Kidney epithelial cell (primary cell): ENCODE measurements around the gene TAS2R13. TPM values are rescaled to one million over a fixed set of nuclear protein-coding genes. Genes with fewer than 3 reads are reported as not detected.
A peak's percentile ranks its signal among the peaks of the same experiment; 100 is the strongest.

ENCODE experiments used
- DNase-seq: peaks from one replicate; pipeline ENCODE4 v3.0.0-alpha.2; 2010; ENCODE audit warnings: low read depth
- H3K27me3 ChIP-seq: 2 replicates; pipeline ENCODE4 v1.6.0; 2011; ENCODE audit warnings: low read length; ENCODE audit not compliant: control insufficient read depth, insufficient read depth
- H3K36me3 ChIP-seq: 2 replicates; pipeline ENCODE4 v1.5.1; 2011; ENCODE audit warnings: low read length; ENCODE audit not compliant: control insufficient read depth, insufficient read depth
- H3K4me3 ChIP-seq: 2 replicates; pipeline ENCODE4 v1.5.1; 2011; ENCODE audit warnings: low read depth, mild to moderate bottlenecking, control low read depth, low read length
- total RNA-seq: library from RNA; depleted of rRNA; stranded (reverse); fragments of >200 nt; gene quantifications from 2 replicates; pipeline ENCODE4 v1.2.3, GENCODE V29; 2015
- TF ChIP-seq, protein P1 (sequence below): IDR thresholded peaks from 2 replicates; pipeline ENCODE4 v1.5.1; 2011; ENCODE audit warnings: mild to moderate bottlenecking, moderate library complexity, low read length, control low read depth, inconsistent platforms; ENCODE audit not compliant: insufficient read depth, poor library complexity, severe bottlenecking

TAS2R13 gene
- total RNA-seq, 1 donor from 2014 or later: 0.21 TPM

- Histone ChIP-seq H3K4me3 (no peak overlapping the region), H3K27me3 (no peaks in the 10 kb centered on the region), H3K36me3 (no peaks in the 10 kb centered on the region)
- DNase-seq: no peak
- TF ChIP-seq, protein P1, sequence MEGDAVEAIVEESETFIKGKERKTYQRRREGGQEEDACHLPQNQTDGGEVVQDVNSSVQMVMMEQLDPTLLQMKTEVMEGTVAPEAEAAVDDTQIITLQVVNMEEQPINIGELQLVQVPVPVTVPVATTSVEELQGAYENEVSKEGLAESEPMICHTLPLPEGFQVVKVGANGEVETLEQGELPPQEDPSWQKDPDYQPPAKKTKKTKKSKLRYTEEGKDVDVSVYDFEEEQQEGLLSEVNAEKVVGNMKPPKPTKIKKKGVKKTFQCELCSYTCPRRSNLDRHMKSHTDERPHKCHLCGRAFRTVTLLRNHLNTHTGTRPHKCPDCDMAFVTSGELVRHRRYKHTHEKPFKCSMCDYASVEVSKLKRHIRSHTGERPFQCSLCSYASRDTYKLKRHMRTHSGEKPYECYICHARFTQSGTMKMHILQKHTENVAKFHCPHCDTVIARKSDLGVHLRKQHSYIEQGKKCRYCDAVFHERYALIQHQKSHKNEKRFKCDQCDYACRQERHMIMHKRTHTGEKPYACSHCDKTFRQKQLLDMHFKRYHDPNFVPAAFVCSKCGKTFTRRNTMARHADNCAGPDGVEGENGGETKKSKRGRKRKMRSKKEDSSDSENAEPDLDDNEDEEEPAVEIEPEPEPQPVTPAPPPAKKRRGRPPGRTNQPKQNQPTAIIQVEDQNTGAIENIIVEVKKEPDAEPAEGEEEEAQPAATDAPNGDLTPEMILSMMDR: no peak
These were observed 12.5 kb downstream of the TAS2R13 start for GRCh38 chr12:10896854-10897253.

DNA sequence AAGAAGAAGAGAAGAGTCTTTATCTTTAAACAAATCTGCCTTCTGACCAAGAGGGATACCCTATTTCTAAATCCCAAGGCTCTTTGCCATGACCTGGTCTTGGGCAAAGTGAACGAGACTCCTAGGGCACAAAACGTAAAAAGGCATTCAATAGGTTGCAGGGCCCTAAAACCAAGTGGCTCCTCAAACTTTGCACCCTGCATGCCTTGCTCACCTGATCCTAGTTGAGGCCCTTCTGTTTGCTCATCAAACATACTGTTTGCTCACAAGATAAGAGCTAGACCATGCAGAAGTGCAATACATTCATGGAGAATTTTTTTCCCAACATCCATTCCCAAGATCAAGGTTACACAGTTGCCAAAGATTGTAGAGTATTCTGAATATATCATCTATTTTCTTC is 17.4 kb downstream of the TAS2R13 start:
- Histone ChIP-seq H3K4me3 (no peak overlapping the region), H3K27me3 (no peaks in the 10 kb centered on the region), H3K36me3 (no peaks in the 10 kb centered on the region)
- DNase-seq: no peak
- TF ChIP-seq, protein P1: no peak

GRCh38 chr12:10889226-10889625 is 20.1 kb downstream of the TAS2R13 start:
- DNase-seq: no peak
- TF ChIP-seq, protein P1: no peak
- Histone ChIP-seq H3K27me3 (no peaks in the 10 kb centered on the region), H3K36me3 (no peaks in the 10 kb centered on the region), H3K4me3 (no peak overlapping the region)

DNA sequence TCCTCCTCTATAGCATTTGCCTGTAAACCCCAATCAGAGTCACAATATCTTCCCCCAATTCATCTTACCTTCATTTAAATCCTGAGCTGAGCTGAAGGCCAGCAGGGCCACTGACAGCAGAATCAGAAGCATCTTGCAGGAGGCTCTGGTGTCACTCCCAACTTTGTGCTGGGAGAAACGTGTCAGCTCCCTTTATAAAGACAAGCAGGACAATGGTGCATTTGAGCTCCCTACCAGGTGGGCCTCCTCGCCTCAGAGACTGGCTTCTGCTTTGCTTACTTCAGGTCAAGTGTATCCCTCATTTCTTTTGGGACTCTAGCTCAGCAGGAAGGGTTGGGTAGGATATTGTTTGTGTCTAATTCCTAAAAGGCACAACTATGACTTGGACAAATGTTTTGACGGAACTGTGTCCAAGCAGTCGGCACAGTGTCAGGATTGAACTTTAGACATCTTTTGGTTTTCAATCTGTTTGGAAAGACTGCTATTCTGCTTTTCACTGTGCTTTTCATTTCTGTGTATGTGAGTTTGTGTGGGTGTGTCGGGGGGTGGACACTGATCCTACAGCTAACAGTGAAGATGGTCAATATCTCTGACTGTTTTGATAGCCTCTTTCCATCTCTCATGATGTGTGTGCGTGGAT is 25.2 kb downstream of the TAS2R13 start, which contains the start of gene PRH1:
Gene PRH1, minus strand, starts transcription at position 170 of the 640 bp plus-strand sequence. Its CDS starts 38 bp downstream, at position 132.
- no peaks in the 10 kb centered on the region for H3K27me3 ChIP-seq
- H3K36me3 ChIP-seq: no peaks in the 10 kb centered on the region
- no peak within 1 kb of the TSS for H3K4me3 ChIP-seq
- no peak for DNase-seq
- TF ChIP-seq, protein P1: no peak

DNA sequence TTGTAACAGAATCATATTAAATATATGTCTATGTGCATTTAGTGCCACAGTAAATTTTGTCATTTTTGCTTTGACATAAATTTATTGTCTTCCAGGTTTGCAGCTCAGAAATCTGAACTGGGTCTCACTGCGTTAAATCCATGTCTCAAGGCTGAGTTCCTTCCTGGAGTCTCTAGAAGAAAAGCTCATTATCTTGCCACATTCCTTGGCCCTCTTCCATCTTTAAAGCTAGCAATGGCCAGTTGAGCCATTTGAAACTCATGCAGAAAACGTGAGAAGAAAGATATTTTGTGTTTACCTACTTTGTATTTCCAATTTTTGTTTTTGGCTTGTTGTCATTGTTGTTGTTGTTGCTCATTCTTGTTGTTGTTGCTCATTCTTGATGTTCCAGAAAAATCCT is 36.0 kb downstream of the TAS2R13 start:
- no peak for DNase-seq
- no peaks in the 10 kb centered on the region for H3K36me3 ChIP-seq
- no peaks in the 10 kb centered on the region for H3K27me3 ChIP-seq
- TF ChIP-seq, protein P1: no peak
- H3K4me3 ChIP-seq: no peak overlapping the region

GRCh38 chr12:10867381-10867780 is 42.0 kb downstream of the TAS2R13 start:
- H3K27me3 ChIP-seq: no peaks in the 10 kb centered on the region
- DNase-seq: peak; percentile 4
- TF ChIP-seq, protein P1: peak; percentile 26
- no peaks in the 10 kb centered on the region for H3K36me3 ChIP-seq
- no peak overlapping the region for H3K4me3 ChIP-seq
